ENCODE measurements around the gene FBN1. TPM values are rescaled to one million over a fixed set of nuclear protein-coding genes. Genes with fewer than 3 reads are reported as not detected.

Gene FBN1
- total and polyA plus RNA-seq, 2 experiments from 2014 or later: 1.9 to 3.8 TPM

- Histone ChIP-seq H3K4me3 (no peak overlapping the region), H2AFZ (no peak overlapping the region), H3F3A (replicated peaks; ENCODE audit: low read depth) (no peaks in the 10 kb centered on the region), H3K27me3 (ENCODE audit: insufficient read depth) (no peaks in the 10 kb centered on the region), H3K79me2 (replicated peaks; ENCODE audit: insufficient read depth) (no peaks in the 10 kb centered on the region), H3K27ac (ENCODE audit: low read depth) (no peak overlapping the region), H3K4me1 (ENCODE audit: insufficient read depth) (no peaks in the 10 kb centered on the region), H3K36me3 (ENCODE audit: insufficient read depth) (no peaks in the 10 kb centered on the region), H3K4me2 (no peak overlapping the region), H3K9me2 (ENCODE audit: insufficient read depth) (peaks cover 12% of the 10 kb centered on the region), H4K20me1 (replicated peaks; ENCODE audit: insufficient read depth) (no peaks in the 10 kb centered on the region)
- H3K36me3 Mint-ChIP-seq (ENCODE audit: low read depth): peaks cover 3% of the 10 kb centered on the region; the same call in 2 of the 3 replicates
- peaks cover 25% of the 10 kb centered on the region for H3K9me3 Mint-ChIP-seq
- H3K4me3 Mint-ChIP-seq: no peak overlapping the region
- H3K27me3 Mint-ChIP-seq (ENCODE audit: insufficient read depth, low read depth, poor library complexity): no peaks in the 10 kb centered on the region
- DNase-seq (ENCODE audit: low spot score) (no peak), ATAC-seq (no peak)
- no peak overlapping the region for H3K27ac Mint-ChIP-seq
- TF ChIP-seq CREB1 (CRISPR knock-in tag; IDR thresholded peaks at IDR 0.05; ENCODE audit: low read depth) (no peak), NANOG (IDR thresholded peaks at IDR 0.05; ENCODE audit: borderline replicate concordance) (no peak), REST (IDR thresholded peaks at IDR 0.05; ENCODE audit: unreplicated experiment) (no peak), ZNF462 (CRISPR knock-in tag; IDR thresholded peaks at IDR 0.05) (no peak), ETS1 (IDR thresholded peaks at IDR 0.05) (no peak)
- H3K4me1 Mint-ChIP-seq: no peaks in the 10 kb centered on the region
Observed at GRCh38 chr15:48374472-48374871, 271.0 kb downstream of the FBN1 start.
